Spleen (tissue), 7 donors: ENCODE measurements around the gene GPR158.

Experiments
- CTCF ChIP-seq, 11 experiments: fragments of 200-600 bp in 7 of 11; fragments of 450-650 bp in 4 of 11; sonication (generic) in 4 of 11; IDR thresholded peaks in 8 of 11; conservative IDR thresholded peaks in 3 of 11; 1 replicate in 7 of 11; 2 replicates in 4 of 11; pipeline versions ENCODE4 v1.4.0 to v1.8.0; 2016 to 2021; ENCODE audit warnings: antibody characterized with exemption in 11 of 11, inconsistent platforms in 4 of 11, mild to moderate bottlenecking in 1 of 11
- POLR2A ChIP-seq, 3 donors: fragments of 450-650 bp; IDR thresholded peaks; one replicate each; pipeline ENCODE4 v1.5.1; 2017; ENCODE audit warnings: antibody characterized with exemption in 3 of 3, mild to moderate bottlenecking in 1 of 3
- donor health status: DM: no; HTN: no; CAD: no; lungs with moderate emphysema.
- donor health status: DM: no; HTN: no; CAD: no.
- donor health status: DM: no; HTN: no; CAD: no.

- TF ChIP-seq POLR2A (IDR thresholded peaks at IDR 0.05): no peak
- TF ChIP-seq CTCF (IDR thresholded peaks at IDR 0.05 in 8 of 11, conservative IDR thresholded peaks at IDR 0.05 in 3 of 11): no peak
Measured at GRCh38 chr10:25338271-25338670, 163.5 kb downstream of the GPR158 start.
